Measurements from ENCODE around the gene SDK1. TPM values are rescaled to one million over a fixed set of nuclear protein-coding genes. Genes with fewer than 3 reads are reported as not detected.

The SDK1 gene
- total RNA-seq, 1 donor from 2014 or later, result 16.7 TPM

DNA sequence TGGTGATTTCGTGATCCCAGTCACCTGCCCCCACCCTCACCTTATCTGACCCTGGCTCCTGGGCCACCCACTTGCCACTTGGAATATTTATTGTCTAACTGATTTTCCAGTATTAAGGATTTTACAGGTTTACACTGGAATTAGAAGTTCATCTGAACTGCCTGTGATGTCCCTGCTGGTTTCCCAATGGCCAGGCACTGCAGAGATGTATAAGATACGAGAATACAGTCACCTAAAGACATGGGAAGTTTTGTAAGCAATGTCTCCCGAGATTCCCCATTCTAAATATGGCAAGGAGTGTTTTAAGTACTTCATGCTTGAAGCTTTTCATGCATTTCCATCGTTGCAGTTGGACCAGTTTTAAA lies 592.7 kb downstream of the SDK1 start:
- Histone ChIP-seq H3K4me1 (no peaks in the 10 kb centered on the region), H3K27me3 (no peaks in the 10 kb centered on the region), H3K9me3 (no peaks in the 10 kb centered on the region), H3K4me3 (no peak overlapping the region), H3K36me3 (no peaks in the 10 kb centered on the region), H3K27ac (no peak overlapping the region)
- intact Hi-C loops (cut with DNase I), result loop anchor here (10.0 kb wide), 1 partner anchor 589 kb away; the partner anchor contains the start of gene SDK1
- no peak for DNase-seq (ENCODE audit: extremely low spot score in 2 of 2)
- TF ChIP-seq POLR2AphosphoS5 (IDR thresholded peaks at IDR 0.05; ENCODE audit: insufficient read depth in 1 of 2, low read depth in 1 of 2), result no peak
- no peak for TF ChIP-seq POLR2A (IDR thresholded peaks at IDR 0.05)
- TF ChIP-seq, protein P1, sequence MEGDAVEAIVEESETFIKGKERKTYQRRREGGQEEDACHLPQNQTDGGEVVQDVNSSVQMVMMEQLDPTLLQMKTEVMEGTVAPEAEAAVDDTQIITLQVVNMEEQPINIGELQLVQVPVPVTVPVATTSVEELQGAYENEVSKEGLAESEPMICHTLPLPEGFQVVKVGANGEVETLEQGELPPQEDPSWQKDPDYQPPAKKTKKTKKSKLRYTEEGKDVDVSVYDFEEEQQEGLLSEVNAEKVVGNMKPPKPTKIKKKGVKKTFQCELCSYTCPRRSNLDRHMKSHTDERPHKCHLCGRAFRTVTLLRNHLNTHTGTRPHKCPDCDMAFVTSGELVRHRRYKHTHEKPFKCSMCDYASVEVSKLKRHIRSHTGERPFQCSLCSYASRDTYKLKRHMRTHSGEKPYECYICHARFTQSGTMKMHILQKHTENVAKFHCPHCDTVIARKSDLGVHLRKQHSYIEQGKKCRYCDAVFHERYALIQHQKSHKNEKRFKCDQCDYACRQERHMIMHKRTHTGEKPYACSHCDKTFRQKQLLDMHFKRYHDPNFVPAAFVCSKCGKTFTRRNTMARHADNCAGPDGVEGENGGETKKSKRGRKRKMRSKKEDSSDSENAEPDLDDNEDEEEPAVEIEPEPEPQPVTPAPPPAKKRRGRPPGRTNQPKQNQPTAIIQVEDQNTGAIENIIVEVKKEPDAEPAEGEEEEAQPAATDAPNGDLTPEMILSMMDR (IDR thresholded peaks at IDR 0.05), result no peak

DNA sequence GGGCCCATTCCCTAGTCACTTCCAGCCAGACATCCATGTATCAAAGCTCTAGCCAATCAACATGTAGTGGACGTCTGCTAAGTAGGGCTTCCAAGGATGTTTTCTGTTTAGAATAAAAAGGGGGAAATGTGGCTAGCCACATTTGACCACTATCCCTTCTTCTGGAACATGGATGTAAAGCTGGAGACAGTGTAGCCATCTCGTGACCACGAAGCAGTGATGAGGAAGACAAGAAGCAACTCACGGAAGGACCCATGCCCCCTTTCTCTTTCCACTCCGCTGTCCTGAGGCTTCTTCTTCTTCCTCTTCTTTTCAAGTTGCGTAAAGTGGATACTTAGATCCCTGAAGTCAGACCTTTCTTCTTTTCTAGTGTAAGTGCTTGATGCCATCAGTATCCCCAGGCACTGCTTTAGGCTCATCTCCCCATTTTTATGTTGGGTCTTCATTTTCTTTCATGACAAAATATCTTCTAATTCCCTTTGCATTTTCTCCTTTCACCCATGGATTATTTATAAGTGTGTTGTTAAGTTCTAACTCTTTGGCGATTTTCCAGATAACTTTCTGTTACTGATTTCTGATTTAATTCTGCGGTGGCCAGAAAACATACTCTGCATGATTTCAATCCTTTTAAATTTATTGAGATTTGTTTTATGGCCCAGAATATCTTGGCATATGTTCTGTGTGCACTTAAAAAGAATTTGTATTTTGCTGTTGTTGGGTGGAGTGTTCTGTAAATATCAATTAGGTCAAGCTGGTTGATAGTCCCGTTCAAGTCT lies 594.5 kb downstream of the SDK1 start:
- Histone ChIP-seq H3K9me3 (no peaks in the 10 kb centered on the region), H3K27ac (peak overlapping the region; percentile 5), H3K4me3 (no peak overlapping the region), H3K36me3 (no peaks in the 10 kb centered on the region), H3K4me1 (no peaks in the 10 kb centered on the region), H3K27me3 (no peaks in the 10 kb centered on the region)
- intact Hi-C loops (cut with DNase I), result loop anchor here (10.0 kb wide), 1 partner anchor 591 kb away; the partner anchor contains the start of gene SDK1
- no peak for DNase-seq (ENCODE audit: extremely low spot score in 2 of 2)
- TF ChIP-seq POLR2AphosphoS5 (IDR thresholded peaks at IDR 0.05; ENCODE audit: insufficient read depth in 1 of 2, low read depth in 1 of 2) (no peak), POLR2A (IDR thresholded peaks at IDR 0.05) (no peak)

DNA sequence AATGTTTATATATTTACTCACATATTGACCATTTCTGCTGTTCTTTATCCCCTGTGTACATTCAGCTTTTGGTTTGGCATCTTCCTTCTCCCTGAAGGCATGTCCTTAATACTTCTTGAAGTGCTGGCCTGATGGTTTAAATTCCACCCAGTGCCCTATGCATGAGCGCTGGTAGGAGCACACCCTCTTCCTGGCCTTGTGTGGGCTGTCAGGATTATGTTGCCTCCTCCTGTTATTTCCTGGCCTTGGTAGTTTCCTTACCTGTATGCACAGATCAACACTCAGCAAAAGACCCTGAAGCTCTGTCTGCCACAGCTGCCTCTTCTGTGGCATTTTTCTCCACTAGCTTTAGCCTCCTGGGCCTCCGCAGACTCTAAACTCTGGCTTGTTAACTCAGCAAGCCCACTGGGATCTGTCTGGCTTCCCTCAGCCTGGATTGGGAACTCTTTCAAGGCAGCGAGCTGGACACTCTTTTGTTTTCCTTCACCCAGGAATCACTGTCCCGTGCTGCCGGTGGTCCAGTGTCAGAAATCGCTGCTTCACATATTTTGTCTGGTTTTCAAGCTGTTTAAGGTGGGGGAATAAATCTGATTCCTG lies 595.2 kb downstream of the SDK1 start:
- intact Hi-C loops (cut with DNase I), result loop anchor here (10.0 kb wide), 1 partner anchor 591 kb away; the partner anchor contains the start of gene SDK1
- Histone ChIP-seq H3K4me1 (no peaks in the 10 kb centered on the region), H3K9me3 (no peaks in the 10 kb centered on the region), H3K27ac (peak overlapping the region; percentile 18), H3K27me3 (no peaks in the 10 kb centered on the region), H3K36me3 (no peaks in the 10 kb centered on the region), H3K4me3 (no peak overlapping the region)
- no peak for TF ChIP-seq POLR2AphosphoS5 (IDR thresholded peaks at IDR 0.05; ENCODE audit: insufficient read depth in 1 of 2, low read depth in 1 of 2)
- TF ChIP-seq POLR2A (IDR thresholded peaks at IDR 0.05), result no peak
- TF ChIP-seq, protein P1 (IDR thresholded peaks at IDR 0.05), result no peak
- no peak for DNase-seq (ENCODE audit: extremely low spot score in 2 of 2)

DNA sequence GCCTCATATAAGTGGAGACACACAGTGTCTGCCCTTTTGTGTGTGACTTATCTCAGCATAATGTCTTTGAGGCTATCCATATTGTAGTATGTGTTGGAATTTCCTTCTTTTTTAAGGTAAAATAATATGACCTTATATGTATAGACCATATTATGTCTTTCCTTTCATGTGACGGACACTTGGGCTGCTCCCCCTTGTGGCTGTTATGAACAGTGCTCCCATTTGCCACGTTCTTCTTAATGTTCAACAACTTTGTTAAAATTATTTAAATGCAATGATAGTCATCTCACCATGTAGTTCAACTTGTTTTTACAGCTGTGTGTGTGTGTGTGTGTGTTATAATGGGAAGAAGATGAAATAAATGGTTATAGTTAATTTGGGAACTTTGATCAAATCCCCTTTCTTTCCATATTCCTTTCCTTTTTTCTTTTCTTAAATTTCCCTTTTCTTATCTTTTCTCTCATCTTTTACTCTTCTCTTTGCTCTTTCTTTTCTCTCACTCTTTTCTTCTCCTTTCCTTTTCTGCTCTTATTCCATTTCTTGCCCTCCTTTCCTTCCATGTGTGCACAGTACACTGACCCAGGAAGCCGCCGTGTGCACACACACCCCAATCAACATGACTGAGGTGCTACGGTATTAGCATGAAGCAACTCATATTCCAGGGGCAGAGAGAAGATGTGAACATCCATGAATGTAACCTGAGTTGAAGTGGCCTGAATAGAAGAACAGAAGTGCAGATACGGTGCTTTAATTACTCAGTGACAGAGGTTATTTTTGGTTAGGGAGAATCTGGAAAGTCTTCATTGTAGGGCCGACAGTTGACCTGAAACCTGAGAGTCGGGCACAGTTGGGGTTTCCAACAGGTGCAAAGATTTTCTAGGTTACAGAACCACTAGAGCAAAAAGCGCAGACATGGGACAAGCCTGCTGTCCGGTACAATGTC lies 596.6 kb downstream of the SDK1 start:
- TF ChIP-seq, protein P1 (IDR thresholded peaks at IDR 0.05), result peak; percentile 18 to 72 (median 60)
- no peak for TF ChIP-seq POLR2AphosphoS5 (IDR thresholded peaks at IDR 0.05; ENCODE audit: insufficient read depth in 1 of 2, low read depth in 1 of 2)
- H3K27me3 ChIP-seq, result no peaks in the 10 kb centered on the region

DNA sequence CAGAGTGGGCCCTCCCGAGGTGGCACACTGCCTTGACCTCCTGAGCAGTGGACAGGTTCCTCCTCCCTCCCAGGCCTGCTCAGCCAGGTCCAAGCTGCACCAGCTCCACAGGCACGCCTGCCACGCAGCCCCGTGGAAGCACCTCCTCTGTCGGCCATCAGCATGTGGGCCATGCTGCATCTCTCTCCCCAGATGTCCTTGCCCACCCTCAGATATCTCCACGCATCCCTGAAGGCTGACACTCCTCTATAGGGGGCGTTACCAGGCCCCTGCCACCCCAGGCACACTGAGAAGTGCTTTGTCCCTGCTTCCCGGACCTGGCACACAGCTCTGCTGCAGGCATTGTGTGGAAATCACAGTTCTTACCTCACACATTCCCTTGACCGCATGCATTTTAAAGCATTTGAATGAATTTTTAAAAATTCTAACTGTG lies 598.5 kb downstream of the SDK1 start:
- DNase-seq (ENCODE audit: extremely low spot score in 2 of 2), result no peak
- TF ChIP-seq, protein P1 (IDR thresholded peaks at IDR 0.05), result no peak
- TF ChIP-seq POLR2A (IDR thresholded peaks at IDR 0.05), result no peak
- TF ChIP-seq POLR2AphosphoS5 (IDR thresholded peaks at IDR 0.05; ENCODE audit: insufficient read depth in 1 of 2, low read depth in 1 of 2), result no peak
- H3K4me1 ChIP-seq, result no peaks in the 10 kb centered on the region
- no peak overlapping the region for H3K27ac ChIP-seq
- H3K36me3 ChIP-seq, result no peaks in the 10 kb centered on the region
- no peaks in the 10 kb centered on the region for H3K27me3 ChIP-seq
- H3K9me3 ChIP-seq, result no peaks in the 10 kb centered on the region
- H3K4me3 ChIP-seq, result no peak overlapping the region
- intact Hi-C loops (cut with DNase I), result loop anchor here (10.0 kb wide), 1 partner anchor 595 kb away; the partner anchor contains the start of gene SDK1

More for the DNA sequence above, 596.6 kb downstream of the SDK1 start:
- H3K9me3 ChIP-seq, result no peaks in the 10 kb centered on the region
- H3K27ac ChIP-seq, result peak overlapping the region; percentile 18
- no peak overlapping the region for H3K4me3 ChIP-seq
- no peaks in the 10 kb centered on the region for H3K4me1 ChIP-seq
- no peaks in the 10 kb centered on the region for H3K36me3 ChIP-seq
- DNase-seq (ENCODE audit: extremely low spot score in 2 of 2), result no peak
- intact Hi-C loops (cut with DNase I), result loop anchor here (10.0 kb wide), 1 partner anchor 593 kb away; the partner anchor contains the start of gene SDK1

Measured in vagina (tissue), 2 donors.